Activated CD8-positive, alpha-beta memory T cell treated with anti-CD3 and anti-CD28 coated beads for 1 hour (primary cell): Measurements from ENCODE around the gene MTHFSD.

Experiments
- DNase-seq, 2 donors: peaks; one replicate each; pipeline ENCODE4 v3.0.0-alpha.2; 2020; ENCODE audit warnings: low read depth in 1 of 2; ENCODE audit errors: extremely low read depth in 1 of 2

Gene MTHFSD

DNA sequence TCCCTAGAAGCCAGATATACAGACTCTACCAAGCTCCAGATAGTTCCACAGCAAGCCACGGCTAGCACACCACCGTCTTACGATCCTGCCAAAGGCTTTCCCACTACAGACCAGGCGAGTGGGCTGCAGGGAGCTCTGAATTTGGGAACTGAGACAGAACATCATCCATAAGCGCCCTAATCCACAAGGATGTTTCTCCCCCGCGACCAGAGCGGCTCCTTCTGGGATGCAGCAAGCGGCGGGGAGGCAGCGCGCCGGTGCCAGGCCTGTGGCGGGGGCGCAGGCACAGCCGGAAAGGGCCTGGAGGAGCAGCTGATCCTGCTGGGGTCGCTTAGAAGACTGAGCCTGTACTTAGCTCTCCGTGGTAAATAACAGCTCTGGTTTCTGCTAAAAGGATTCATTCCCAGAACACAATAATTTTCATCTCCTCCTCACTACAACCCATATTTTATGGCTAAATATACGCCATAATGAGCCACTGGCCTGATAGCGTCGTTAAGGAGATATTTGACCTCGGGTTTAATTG, 60.9 kb downstream of the MTHFSD start:
- DNase-seq: no peak

DNA sequence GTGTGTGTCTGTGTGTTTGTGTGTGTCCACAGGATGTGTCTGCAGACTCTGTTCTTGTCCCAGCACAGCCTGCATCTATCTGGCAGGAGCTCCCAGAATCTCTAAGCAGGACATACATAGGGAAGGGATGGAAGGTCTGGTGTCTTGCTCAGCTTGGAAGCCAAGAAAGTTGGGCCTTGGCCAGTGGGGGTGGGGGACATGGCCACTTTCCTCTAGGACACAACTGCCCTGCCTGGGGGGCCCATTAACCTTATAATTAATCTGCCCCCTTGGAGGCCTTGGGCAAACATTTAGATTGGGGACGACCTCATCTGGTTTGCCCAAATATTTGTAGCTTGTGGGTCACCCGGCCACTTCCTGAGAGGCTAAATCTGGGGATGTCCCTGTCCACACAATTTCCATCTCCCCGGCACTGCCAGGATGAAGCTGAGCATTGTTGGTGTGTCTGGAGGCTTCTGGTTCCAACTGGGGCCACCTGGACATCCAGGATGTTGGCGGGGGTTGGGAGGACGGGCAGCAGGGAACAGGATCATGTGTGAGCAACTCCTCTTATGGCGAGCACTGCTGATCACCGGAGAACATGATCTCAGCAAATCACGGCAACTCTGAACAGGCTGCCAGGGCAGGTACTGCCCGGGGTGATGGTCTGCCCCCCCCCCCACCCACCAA, 61.9 kb downstream of the MTHFSD start:
- DNase-seq: no peak

DNA sequence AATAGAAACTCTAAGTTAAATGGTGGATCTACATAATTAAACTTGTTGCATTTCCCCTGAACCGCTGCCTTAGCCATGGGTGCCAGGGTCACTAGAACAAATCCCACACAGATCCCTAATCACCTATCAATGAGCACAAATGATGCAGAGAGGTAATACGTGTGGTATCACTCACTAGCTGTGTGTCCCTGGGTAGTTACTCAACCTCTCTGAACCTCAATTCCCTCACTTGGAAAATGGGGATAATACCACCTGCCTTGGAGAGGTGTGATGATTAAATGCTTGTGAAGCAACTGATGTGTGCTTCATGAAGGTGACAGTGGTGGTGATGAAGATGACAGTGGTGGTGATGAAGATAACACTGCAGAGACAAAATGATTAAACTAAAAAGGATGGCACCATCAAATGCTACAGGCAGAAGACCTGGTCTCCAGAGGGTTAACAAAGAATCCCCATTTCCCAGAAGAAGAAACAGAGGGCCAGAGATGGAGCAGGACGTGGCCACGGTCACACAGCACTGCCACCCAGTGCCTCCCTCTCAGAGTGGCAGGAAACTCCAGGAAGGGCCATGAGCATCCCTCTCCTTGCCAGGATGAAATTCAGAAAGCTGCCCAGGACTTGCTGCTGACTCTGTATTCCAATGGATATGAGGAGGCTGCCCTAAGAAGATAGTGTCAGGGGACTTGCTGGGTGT, 62.6 kb downstream of the MTHFSD start:
- DNase-seq: no peak

DNA sequence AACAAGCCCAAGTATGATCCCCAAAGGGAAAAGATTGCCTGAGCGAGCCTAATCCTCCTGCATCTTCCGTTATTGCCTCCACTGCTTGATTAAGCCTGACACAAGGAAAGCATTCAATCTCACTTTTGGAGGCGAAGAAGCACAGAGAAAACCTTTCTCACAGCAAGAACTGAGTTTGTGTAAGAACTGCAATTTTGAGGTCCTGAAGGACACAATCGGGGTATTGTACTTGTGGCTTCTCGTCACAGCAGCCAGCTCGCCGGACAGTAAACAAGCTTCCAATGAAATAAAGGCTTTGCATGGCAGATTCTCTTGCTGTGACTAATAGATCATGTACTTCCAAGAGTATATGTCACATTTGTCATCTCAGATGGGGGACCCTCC, 63.4 kb downstream of the MTHFSD start:
- DNase-seq: no peak

DNA sequence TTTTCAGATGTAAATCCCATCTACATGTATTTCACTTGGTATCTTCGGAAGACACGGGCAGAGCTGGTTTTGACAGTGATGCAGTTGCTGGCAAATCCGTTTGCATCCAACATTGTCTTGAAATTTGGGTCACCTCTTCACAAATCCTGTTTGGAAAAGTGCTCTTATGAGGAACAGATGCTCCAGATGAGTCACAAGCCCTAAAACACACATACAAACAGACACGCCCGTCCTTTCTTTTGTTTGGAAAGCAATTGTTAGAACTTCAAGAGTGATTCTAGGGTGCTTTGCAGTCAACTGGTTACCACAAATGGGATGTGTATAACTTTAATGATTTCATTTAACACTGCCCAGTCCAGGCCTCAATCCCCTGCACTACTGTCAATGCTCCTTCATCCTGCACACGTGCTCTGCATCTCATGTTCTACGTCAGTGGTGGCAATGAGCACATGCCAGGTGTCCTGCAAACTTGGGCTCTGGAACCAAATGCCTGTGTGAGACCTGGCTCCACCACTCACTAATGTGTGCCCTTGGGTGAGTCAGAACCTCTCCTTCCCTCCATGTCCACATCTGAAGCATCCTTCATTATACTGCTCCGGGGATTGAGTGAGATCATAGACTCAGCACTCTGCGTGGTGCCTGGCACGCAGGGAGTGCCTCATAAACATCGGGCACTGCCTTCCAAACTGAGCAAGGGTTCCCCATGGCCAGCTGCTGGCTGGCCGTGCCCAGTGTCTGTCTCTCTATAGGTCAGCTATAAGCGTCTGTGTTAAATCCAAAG, 64.0 kb downstream of the MTHFSD start:
- DNase-seq: no peak

DNA sequence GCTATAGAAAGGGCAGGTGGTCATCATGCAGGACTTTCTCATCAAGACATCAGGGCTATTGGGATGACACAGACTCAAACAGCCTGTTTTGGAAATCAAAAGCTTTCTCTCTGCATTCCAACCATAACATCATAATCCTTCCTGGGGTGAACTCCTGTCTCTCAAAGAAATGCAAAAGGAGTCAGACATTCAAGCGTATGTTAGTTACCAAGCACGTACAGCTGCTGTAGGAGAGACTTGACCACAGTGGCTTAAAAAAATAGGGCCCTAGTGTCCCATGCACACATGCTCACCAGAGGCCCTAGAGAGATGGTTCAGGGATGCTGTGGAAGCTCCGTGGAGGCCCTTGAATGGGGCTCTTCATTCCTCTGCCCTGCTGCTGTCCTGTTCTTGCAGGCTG, 69.3 kb downstream of the MTHFSD start:
- DNase-seq: no peak

DNA sequence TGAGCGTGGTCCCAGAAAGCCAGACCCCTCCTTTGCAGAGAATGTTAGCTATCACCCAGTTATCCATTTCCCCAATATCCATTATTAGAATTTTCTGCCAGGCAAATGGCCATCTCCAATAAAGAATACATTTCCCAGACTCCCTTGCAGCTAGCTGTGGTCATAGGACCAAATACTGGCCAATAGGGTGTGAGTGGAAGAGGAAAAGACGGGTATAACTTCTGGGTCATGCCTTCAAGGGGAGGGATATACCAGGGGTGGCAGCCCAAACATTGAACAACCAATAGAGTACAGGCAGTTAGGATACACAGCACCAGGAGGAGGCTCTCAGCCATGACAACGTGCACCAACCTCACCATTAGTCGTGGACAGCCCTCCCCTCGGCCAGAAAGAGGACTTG, 70.8 kb downstream of the MTHFSD start:
- DNase-seq: no peak

DNA sequence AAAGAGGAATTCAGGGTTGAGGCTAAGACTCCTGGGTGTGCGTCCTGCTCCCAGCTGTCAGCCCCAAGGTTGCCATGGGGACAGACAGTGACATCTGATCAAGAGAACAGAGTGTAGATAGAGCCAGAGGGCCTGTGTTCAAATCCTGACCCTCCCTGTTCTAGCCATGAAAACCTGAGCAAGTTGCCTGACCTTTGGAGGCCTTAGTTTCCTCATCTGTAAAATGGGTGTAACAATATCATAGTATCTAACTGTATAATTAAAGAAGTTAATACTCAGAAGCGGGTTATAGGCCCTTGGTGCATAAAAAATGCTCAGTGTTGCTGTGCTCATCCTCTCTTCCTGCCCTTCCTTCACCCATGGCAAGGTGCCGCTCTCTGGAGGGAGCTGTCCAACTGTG, 73.4 kb downstream of the MTHFSD start:
- DNase-seq: no peak

DNA sequence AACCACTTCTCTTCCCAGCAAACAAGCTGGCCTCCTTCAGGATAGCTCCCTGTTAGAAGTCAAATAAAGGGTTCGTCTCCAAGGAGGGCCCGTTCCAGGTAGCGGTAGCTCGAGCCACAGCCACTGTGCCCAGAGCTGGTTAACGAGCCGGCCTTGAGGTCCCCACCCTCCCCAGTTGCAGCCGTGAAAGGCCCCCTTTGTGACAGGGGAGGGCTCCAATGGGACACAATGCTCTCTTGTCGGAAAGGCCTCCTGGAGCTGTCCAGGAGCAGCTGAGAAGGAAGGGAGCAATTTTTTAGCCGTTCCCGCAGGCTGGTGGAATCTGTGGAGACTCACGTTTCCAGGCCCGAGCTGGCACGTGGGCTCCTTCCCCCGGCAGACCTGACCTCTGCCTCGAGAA, 74.6 kb downstream of the MTHFSD start:
- no peak for DNase-seq
